ENCODE data around the gene INAVA.

INAVA gene, protein sequence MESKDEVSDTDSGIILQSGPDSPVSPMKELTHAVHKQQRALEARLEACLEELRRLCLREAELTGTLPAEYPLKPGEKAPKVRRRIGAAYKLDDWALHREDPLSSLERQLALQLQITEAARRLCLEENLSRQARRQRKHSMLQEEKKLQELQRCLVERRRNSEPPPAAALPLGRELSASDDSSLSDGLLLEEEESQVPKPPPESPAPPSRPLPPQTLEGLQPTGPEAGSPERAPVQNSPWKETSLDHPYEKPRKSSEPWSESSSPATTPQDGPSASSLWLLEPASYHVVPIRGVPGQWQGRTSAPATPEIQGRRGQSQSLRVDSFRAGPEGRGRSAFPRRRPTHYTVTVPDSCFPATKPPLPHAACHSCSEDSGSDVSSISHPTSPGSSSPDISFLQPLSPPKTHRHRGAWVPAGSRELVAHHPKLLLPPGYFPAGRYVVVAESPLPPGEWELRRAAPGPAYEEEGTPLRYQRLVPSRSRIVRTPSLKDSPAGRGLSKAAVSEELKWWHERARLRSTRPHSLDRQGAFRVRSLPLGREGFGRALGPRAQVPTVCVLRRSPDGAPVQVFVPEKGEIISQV

DNA sequence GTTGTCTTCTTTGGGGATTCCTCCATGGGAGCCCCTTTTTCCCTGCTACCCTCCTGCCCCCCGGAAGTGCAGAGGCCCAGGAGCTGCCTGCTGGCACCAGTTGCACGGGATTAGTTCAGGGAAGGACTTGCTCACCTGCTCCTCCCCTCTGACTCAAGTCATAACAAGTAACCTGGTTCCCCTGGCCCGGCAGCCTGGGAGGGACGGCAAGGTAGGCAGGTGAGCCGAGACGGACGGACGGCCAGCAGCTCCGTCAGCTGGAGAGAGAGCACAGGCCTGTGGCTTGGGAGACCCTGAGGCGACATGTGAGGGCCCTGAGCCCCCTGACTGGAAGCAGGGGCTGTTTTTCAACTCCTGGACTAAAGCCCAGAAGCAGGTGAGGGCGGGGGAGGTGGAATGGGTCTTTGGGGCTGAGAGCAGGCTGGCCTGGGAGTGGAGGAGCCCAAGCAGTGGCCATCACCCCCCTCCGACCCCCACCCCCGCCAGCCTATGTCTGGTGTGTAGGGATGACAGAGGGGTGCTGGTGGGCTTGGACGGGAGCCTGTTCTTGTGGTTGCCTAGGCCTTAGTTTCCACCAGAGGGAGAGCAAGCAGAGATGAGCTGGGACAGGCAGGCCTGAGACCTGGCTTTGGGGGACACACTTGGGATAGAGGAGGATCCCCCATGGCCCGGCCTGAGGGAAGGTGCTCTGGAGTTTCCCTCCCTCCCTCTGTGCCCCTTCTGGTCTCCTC is at the start of gene INAVA:
TSS of gene INAVA (plus strand) at position 189 of the 731 bp plus-strand sequence. CDS start 3,501 bp downstream, outside the sequence.
- Histone ChIP-seq H3K9ac (ENCODE audit: low read length in 2 of 2) (no peak within 1 kb of the TSS), H3K36me3 (ENCODE audit: control insufficient read depth in 2 of 2, insufficient read depth in 2 of 2, low read length in 2 of 2) (no peaks in the 10 kb centered on the region), H3K4me1 (ENCODE audit: control insufficient read depth, insufficient read depth, low read length) (peaks cover 10% of the 10 kb centered on the region), H3K27me3 (ENCODE audit: control insufficient read depth in 1 of 2, insufficient read depth in 2 of 2, low read length in 2 of 2) (peaks cover 17 to 21% of the 10 kb centered on the region in 2 donors), H3K4me3 (ENCODE audit: low read length in 2 of 2) (peak within 1 kb of the TSS in 1 of 2 donors; percentile 15), H3K27ac (ENCODE audit: low read length) (no peak within 1 kb of the TSS), H3K9me3 (ENCODE audit: control insufficient read depth in 2 of 2, low read length in 2 of 2) (no peaks in the 10 kb centered on the region)

- H3K4me1 ChIP-seq (ENCODE audit: control insufficient read depth, insufficient read depth, low read length): no peaks in the 10 kb centered on the region
- peaks cover 15 to 24% of the 10 kb centered on the region in 2 donors for H3K36me3 ChIP-seq (ENCODE audit: control insufficient read depth in 2 of 2, insufficient read depth in 2 of 2, low read length in 2 of 2)
- no peaks in the 10 kb centered on the region for H3K27me3 ChIP-seq (ENCODE audit: control insufficient read depth in 1 of 2, insufficient read depth in 2 of 2, low read length in 2 of 2)
- no peaks in the 10 kb centered on the region for H3K9me3 ChIP-seq (ENCODE audit: control insufficient read depth in 2 of 2, low read length in 2 of 2)
- no peak overlapping the region for H3K9ac ChIP-seq (ENCODE audit: low read length in 2 of 2)
- no peak overlapping the region for H3K4me3 ChIP-seq (ENCODE audit: low read length in 2 of 2)
- no peak overlapping the region for H3K27ac ChIP-seq (ENCODE audit: low read length)
These were observed 49.3 kb upstream of the INAVA start for GRCh38 chr1:200845360-200845759.

DNA sequence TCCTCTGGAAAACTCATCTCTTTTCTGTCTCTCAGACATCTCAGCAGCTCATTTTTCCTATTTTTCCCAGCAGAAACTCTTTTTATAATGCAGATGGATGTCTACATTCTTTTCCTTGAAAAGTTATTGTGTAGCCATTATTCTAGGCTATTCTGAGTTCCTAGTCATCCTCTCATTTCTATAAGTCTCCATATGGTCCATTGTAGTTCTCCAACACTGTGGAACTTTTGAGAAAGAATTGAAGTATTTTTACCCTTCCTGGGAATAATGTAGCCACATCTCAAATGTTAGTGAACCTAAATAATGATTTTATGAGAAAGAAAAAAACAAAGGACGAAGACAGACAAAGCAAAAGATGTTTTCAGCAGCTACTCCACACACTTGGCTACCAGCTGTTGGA is 48.3 kb upstream of the INAVA start:
- Histone ChIP-seq H3K9me3 (ENCODE audit: control insufficient read depth in 2 of 2, low read length in 2 of 2) (no peaks in the 10 kb centered on the region), H3K4me3 (ENCODE audit: low read length in 2 of 2) (no peak overlapping the region), H3K9ac (ENCODE audit: low read length in 2 of 2) (no peak overlapping the region), H3K36me3 (ENCODE audit: control insufficient read depth in 2 of 2, insufficient read depth in 2 of 2, low read length in 2 of 2) (peaks cover 15 to 26% of the 10 kb centered on the region in 2 donors), H3K27me3 (ENCODE audit: control insufficient read depth in 1 of 2, insufficient read depth in 2 of 2, low read length in 2 of 2) (no peaks in the 10 kb centered on the region), H3K4me1 (ENCODE audit: control insufficient read depth, insufficient read depth, low read length) (no peaks in the 10 kb centered on the region), H3K27ac (ENCODE audit: low read length) (no peak overlapping the region)

DNA sequence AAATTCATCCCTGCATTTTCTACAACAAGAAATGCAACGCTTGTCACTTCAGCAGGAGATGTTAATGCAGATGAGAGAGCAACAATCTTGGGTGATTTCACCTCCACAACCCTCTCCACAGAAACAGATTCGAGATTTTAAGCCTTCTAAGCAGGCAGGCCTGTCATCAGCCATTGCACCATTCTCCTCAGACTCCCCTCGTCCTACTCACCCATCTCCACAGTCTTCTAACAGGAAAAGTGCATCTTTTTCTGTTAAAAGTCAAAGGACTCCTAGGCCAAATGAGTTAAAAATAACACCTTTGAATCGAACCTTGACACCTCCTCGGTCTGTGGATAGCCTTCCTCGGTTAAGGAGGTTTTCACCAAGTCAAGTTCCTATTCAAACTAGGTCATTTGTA is 45.3 kb upstream of the INAVA start:
- no peaks in the 10 kb centered on the region for H3K27me3 ChIP-seq (ENCODE audit: control insufficient read depth in 1 of 2, insufficient read depth in 2 of 2, low read length in 2 of 2)
- H3K36me3 ChIP-seq (ENCODE audit: control insufficient read depth in 2 of 2, insufficient read depth in 2 of 2, low read length in 2 of 2): peaks cover 15 to 35% of the 10 kb centered on the region in 2 donors
- H3K9ac ChIP-seq (ENCODE audit: low read length in 2 of 2): no peak overlapping the region
- no peak overlapping the region for H3K27ac ChIP-seq (ENCODE audit: low read length)
- H3K9me3 ChIP-seq (ENCODE audit: control insufficient read depth in 2 of 2, low read length in 2 of 2): no peaks in the 10 kb centered on the region
- H3K4me1 ChIP-seq (ENCODE audit: control insufficient read depth, insufficient read depth, low read length): no peaks in the 10 kb centered on the region
- H3K4me3 ChIP-seq (ENCODE audit: low read length in 2 of 2): no peak overlapping the region

DNA sequence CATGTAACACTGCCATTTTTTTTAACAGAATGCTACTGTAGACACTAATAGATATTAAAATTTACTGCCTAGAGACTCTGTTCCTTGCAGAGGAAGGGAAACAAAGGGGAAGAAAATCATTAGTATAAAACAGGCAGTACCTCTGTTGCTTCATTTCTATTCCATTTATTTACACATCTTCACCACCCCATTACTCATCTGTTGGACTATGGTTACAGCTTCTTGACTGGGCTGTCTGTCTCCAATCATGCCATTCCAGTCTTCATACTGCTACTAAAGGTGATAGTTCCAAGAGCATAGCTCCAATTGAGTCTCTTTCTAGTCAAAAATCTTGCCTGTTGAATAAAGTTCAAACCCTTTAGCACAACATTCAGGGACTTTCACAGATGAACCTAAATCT is 44.1 kb upstream of the INAVA start:
- Histone ChIP-seq H3K27ac (ENCODE audit: low read length) (no peak overlapping the region), H3K9ac (ENCODE audit: low read length in 2 of 2) (no peak overlapping the region), H3K9me3 (ENCODE audit: control insufficient read depth in 2 of 2, low read length in 2 of 2) (no peaks in the 10 kb centered on the region), H3K4me1 (ENCODE audit: control insufficient read depth, insufficient read depth, low read length) (no peaks in the 10 kb centered on the region), H3K27me3 (ENCODE audit: control insufficient read depth in 1 of 2, insufficient read depth in 2 of 2, low read length in 2 of 2) (no peaks in the 10 kb centered on the region), H3K36me3 (ENCODE audit: control insufficient read depth in 2 of 2, insufficient read depth in 2 of 2, low read length in 2 of 2) (peaks cover 12 to 35% of the 10 kb centered on the region in 2 donors), H3K4me3 (ENCODE audit: low read length in 2 of 2) (no peak overlapping the region)

GRCh38 chr1:200856716-200857357 is 37.9 kb upstream of the INAVA start:
- peaks cover 15 to 29% of the 10 kb centered on the region in 2 donors for H3K36me3 ChIP-seq (ENCODE audit: control insufficient read depth in 2 of 2, insufficient read depth in 2 of 2, low read length in 2 of 2)
- H3K4me3 ChIP-seq (ENCODE audit: low read length in 2 of 2): no peak overlapping the region
- H3K27me3 ChIP-seq (ENCODE audit: control insufficient read depth in 1 of 2, insufficient read depth in 2 of 2, low read length in 2 of 2): no peaks in the 10 kb centered on the region
- H3K9me3 ChIP-seq (ENCODE audit: control insufficient read depth in 2 of 2, low read length in 2 of 2): no peaks in the 10 kb centered on the region
- no peaks in the 10 kb centered on the region for H3K4me1 ChIP-seq (ENCODE audit: control insufficient read depth, insufficient read depth, low read length)
- no peak overlapping the region for H3K9ac ChIP-seq (ENCODE audit: low read length in 2 of 2)
- no peak overlapping the region for H3K27ac ChIP-seq (ENCODE audit: low read length)

GRCh38 chr1:200857804-200858203 is 36.9 kb upstream of the INAVA start:
- no peak overlapping the region for H3K4me3 ChIP-seq (ENCODE audit: low read length in 2 of 2)
- H3K9me3 ChIP-seq (ENCODE audit: control insufficient read depth in 2 of 2, low read length in 2 of 2): no peaks in the 10 kb centered on the region
- no peaks in the 10 kb centered on the region for H3K4me1 ChIP-seq (ENCODE audit: control insufficient read depth, insufficient read depth, low read length)
- peaks cover 17 to 24% of the 10 kb centered on the region in 2 donors for H3K36me3 ChIP-seq (ENCODE audit: control insufficient read depth in 2 of 2, insufficient read depth in 2 of 2, low read length in 2 of 2)
- no peak overlapping the region for H3K9ac ChIP-seq (ENCODE audit: low read length in 2 of 2)
- H3K27ac ChIP-seq (ENCODE audit: low read length): no peak overlapping the region
- H3K27me3 ChIP-seq (ENCODE audit: control insufficient read depth in 1 of 2, insufficient read depth in 2 of 2, low read length in 2 of 2): no peaks in the 10 kb centered on the region

GRCh38 chr1:200861937-200862647 is 32.6 kb upstream of the INAVA start:
- Histone ChIP-seq H3K9me3 (ENCODE audit: control insufficient read depth in 2 of 2, low read length in 2 of 2) (no peaks in the 10 kb centered on the region), H3K36me3 (ENCODE audit: control insufficient read depth in 2 of 2, insufficient read depth in 2 of 2, low read length in 2 of 2) (peaks cover 7 to 11% of the 10 kb centered on the region in 2 donors), H3K4me1 (ENCODE audit: control insufficient read depth, insufficient read depth, low read length) (no peaks in the 10 kb centered on the region), H3K27ac (ENCODE audit: low read length) (no peak overlapping the region), H3K27me3 (ENCODE audit: control insufficient read depth in 1 of 2, insufficient read depth in 2 of 2, low read length in 2 of 2) (no peaks in the 10 kb centered on the region), H3K9ac (ENCODE audit: low read length in 2 of 2) (no peak overlapping the region), H3K4me3 (ENCODE audit: low read length in 2 of 2) (no peak overlapping the region)

- H3K4me3 ChIP-seq (ENCODE audit: low read length in 2 of 2): no peak overlapping the region
- H3K36me3 ChIP-seq (ENCODE audit: control insufficient read depth in 2 of 2, insufficient read depth in 2 of 2, low read length in 2 of 2): peaks cover 4 to 6% of the 10 kb centered on the region in 2 donors
- no peak overlapping the region for H3K27ac ChIP-seq (ENCODE audit: low read length)
- H3K9ac ChIP-seq (ENCODE audit: low read length in 2 of 2): no peak overlapping the region
- H3K9me3 ChIP-seq (ENCODE audit: control insufficient read depth in 2 of 2, low read length in 2 of 2): no peaks in the 10 kb centered on the region
- H3K27me3 ChIP-seq (ENCODE audit: control insufficient read depth in 1 of 2, insufficient read depth in 2 of 2, low read length in 2 of 2): peaks cover 2 to 4% of the 10 kb centered on the region in 2 donors
- H3K4me1 ChIP-seq (ENCODE audit: control insufficient read depth, insufficient read depth, low read length): no peaks in the 10 kb centered on the region
These were observed 31.8 kb upstream of the INAVA start for GRCh38 chr1:200862713-200863415.

Data from stomach smooth muscle (tissue), 2 donors.